ENCODE measurements around the gene ATP10B. TPM values are rescaled to one million over a fixed set of nuclear protein-coding genes. Genes with fewer than 3 reads are reported as not detected.

ATP10B gene
- total RNA-seq, 2 experiments from 2014 or later = not detected

GRCh38 chr5:160793530-160793899 lies 58.5 kb downstream of the ATP10B start:
- H3K27me3 Mint-ChIP-seq = peaks cover 6% of the 10 kb centered on the region
- POLR2A ChIA-PET = no interaction called here
- H3K27ac Mint-ChIP-seq = no peak overlapping the region
- DNase-seq (no peak), ATAC-seq (ENCODE audit: low read depth) (no peak)
- H3K36me3 Mint-ChIP-seq = no peaks in the 10 kb centered on the region
- no peaks in the 10 kb centered on the region for H3K9me3 Mint-ChIP-seq
- H3K4me3 Mint-ChIP-seq = no peak overlapping the region
- no peaks in the 10 kb centered on the region for H3K4me1 Mint-ChIP-seq

DNA sequence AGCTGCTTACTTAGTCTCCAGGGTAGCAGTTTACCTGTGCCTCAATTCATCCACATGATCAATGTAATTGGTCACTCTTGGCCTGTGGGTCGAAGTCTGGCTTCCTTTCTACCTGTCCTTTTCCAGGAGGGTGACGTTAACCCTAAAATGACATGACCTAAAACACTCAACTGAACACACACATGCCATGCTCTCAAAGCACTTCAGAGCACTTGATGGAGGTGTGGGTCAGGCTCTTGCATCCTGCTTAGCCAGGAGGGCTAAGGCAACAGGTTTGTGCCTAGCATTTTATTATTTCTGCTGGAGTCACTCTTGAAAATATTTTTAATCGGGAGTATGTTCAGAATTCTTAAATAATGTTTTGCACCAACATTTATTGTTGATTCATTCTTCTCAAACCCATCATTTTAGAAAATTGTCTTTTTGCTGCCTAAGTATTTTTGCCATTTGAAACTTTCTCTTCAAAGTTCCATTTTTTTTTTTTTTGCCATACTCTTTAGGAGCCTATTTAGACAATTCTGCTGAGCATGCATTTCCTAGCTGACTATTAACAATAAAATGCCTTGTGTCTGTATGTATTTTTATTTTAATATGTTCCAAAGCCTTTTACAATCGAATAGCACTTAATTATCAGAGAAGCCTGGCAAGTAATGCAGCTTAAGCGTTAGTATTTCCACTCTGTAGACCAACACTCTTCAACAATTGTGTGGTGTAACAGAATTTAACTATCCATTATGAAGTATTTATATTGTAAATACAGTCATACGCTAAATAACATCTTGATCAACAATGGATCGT lies 59.1 kb downstream of the ATP10B start:
- POLR2A ChIA-PET = no interaction called here
- DNase-seq (no peak), ATAC-seq (ENCODE audit: low read depth) (no peak)
- Mint-ChIP-seq H3K36me3 (no peaks in the 10 kb centered on the region), H3K4me1 (no peaks in the 10 kb centered on the region), H3K9me3 (no peaks in the 10 kb centered on the region), H3K4me3 (no peak overlapping the region), H3K27ac (no peak overlapping the region), H3K27me3 (peaks cover 6% of the 10 kb centered on the region)

- Mint-ChIP-seq H3K4me3 (no peak overlapping the region), H3K36me3 (no peaks in the 10 kb centered on the region), H3K27me3 (peaks cover 3% of the 10 kb centered on the region), H3K27ac (no peak overlapping the region), H3K4me1 (no peaks in the 10 kb centered on the region), H3K9me3 (no peaks in the 10 kb centered on the region)
- no peak for ATAC-seq (ENCODE audit: low read depth)
- DNase-seq = no peak
- POLR2A ChIA-PET = no interaction called here
Measured at GRCh38 chr5:160792281-160792680, 59.7 kb downstream of the ATP10B start.

- no peaks in the 10 kb centered on the region for H3K4me1 Mint-ChIP-seq
- H3K4me3 Mint-ChIP-seq = no peak overlapping the region
- no peaks in the 10 kb centered on the region for H3K9me3 Mint-ChIP-seq
- ATAC-seq (ENCODE audit: low read depth) (no peak), DNase-seq (no peak)
- H3K27ac Mint-ChIP-seq = no peak overlapping the region
- H3K27me3 Mint-ChIP-seq = no peaks in the 10 kb centered on the region
- H3K36me3 Mint-ChIP-seq = no peaks in the 10 kb centered on the region
- POLR2A ChIA-PET = no interaction called here
Measured at GRCh38 chr5:160789219-160789859, 62.7 kb downstream of the ATP10B start.

- DNase-seq (no peak), ATAC-seq (ENCODE audit: low read depth) (no peak)
- Mint-ChIP-seq H3K27ac (no peak overlapping the region), H3K27me3 (no peaks in the 10 kb centered on the region), H3K4me3 (no peak overlapping the region), H3K9me3 (no peaks in the 10 kb centered on the region), H3K4me1 (no peaks in the 10 kb centered on the region), H3K36me3 (no peaks in the 10 kb centered on the region)
- POLR2A ChIA-PET = no interaction called here
Measured at GRCh38 chr5:160788102-160788660, 63.8 kb downstream of the ATP10B start.

DNA sequence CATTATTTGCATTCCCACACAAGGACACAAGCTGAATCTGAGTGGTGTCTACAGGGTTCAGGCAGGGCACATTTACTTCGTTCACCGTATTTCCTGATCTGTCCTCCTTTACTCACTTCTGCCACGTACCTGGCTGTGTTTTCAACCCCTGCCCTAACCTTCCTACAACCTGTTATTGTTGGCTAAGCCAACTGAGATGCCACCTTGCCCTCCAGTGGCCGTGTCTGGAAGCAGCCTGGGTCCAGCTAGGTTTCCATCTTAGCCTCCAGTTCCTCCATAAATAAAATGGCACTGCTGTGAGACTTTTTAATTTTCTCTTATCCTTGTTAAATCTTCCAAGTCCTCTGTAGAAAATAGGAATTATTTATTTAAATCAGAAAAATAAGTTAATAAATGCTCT lies 64.8 kb downstream of the ATP10B start:
- Mint-ChIP-seq H3K36me3 (no peaks in the 10 kb centered on the region), H3K27ac (no peak overlapping the region), H3K4me1 (no peaks in the 10 kb centered on the region), H3K9me3 (no peaks in the 10 kb centered on the region), H3K27me3 (no peaks in the 10 kb centered on the region), H3K4me3 (no peak overlapping the region)
- POLR2A ChIA-PET = no interaction called here
- ATAC-seq (ENCODE audit: low read depth) (no peak), DNase-seq (no peak)

GRCh38 chr5:160774666-160775315 lies 77.2 kb downstream of the ATP10B start:
- H3K27me3 Mint-ChIP-seq = no peaks in the 10 kb centered on the region
- no peak for DNase-seq
- no peaks in the 10 kb centered on the region for H3K9me3 Mint-ChIP-seq
- no peaks in the 10 kb centered on the region for H3K4me1 Mint-ChIP-seq
- no peak overlapping the region for H3K4me3 Mint-ChIP-seq
- no peak overlapping the region for H3K27ac Mint-ChIP-seq
- POLR2A ChIA-PET = no interaction called here
- H3K36me3 Mint-ChIP-seq = no peaks in the 10 kb centered on the region
- ATAC-seq (ENCODE audit: low read depth) = no peak

DNA sequence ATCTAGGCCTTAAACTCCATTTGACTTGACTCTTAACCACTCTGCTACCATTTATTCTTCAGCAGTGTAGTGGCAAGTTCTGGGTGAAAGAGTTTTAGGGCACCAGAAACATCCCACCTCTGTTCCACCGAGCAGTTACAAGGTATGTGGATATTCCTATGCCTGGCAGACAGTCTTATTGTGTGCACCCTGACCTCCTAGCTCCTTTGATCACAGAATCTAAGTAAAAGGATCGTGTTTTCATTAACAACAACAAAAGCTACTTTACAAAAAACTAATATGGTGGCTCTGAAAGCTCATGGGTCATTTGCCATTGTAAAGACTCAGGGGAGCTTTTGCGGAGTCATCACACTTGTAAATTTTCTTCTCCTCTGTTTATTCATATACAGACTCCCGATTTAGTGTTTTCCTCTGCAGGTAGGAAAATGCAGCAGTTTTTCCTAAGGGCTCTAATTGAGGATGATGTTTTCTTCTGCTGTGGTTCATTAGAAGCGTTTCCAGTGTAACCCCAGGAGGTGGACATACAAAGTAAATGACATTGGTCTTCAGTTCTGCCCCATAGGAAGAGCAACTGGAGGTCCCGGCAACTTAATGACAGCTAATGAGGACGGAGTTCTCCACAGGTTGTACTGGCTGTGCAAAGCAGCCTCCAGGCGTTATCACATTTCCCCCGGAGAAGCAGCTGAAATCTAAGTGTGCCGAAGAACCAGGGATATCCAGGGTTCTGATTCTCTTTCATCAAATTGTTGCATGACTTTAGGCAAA lies 78.2 kb downstream of the ATP10B start:
- Mint-ChIP-seq H3K27me3 (no peaks in the 10 kb centered on the region), H3K27ac (no peak overlapping the region), H3K36me3 (no peaks in the 10 kb centered on the region), H3K4me1 (no peaks in the 10 kb centered on the region), H3K9me3 (no peaks in the 10 kb centered on the region), H3K4me3 (no peak overlapping the region)
- DNase-seq (no peak), ATAC-seq (ENCODE audit: low read depth) (no peak)
- POLR2A ChIA-PET = no interaction called here

DNA sequence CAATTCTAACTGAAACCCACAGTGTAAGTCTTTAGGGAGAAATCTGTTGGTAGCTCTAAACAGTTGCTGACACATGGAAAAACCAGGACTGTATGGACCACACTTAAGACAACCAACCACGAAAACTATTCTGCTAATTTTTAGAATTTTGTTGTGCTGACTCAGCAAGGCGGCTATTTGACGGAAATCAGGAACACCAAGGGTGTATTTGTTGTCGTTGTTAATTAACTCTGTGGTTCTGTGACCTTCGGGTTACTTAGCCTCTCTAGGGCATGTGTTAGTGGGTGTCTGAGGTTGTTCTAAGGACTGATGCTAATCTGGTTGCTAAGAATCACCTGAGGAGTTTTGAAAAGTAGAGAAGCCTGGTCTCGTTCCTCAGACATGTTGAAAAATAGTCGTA lies 79.2 kb downstream of the ATP10B start:
- Mint-ChIP-seq H3K4me3 (no peak overlapping the region), H3K4me1 (no peaks in the 10 kb centered on the region), H3K27me3 (no peaks in the 10 kb centered on the region), H3K27ac (no peak overlapping the region), H3K36me3 (no peaks in the 10 kb centered on the region), H3K9me3 (no peaks in the 10 kb centered on the region)
- no peak for DNase-seq
- POLR2A ChIA-PET = no interaction called here
- no peak for ATAC-seq (ENCODE audit: low read depth)

DNA sequence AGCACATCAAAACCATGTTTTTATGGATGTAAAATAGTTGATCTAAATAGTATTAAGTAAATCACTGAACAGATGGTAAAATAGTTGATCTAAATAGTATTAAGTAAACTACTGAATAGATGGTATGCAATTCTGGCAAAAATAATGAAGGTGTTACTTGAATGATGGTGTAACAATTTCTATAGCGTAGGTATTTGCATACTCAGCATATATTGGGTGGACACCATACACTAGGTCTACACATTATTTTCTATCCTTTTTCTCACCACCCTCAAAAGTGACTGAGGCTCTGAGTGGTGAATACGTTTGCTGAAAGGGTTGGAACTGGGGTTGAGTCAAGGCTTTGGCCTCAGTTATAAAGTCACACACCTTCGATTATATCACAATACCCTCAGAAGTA lies 81.3 kb downstream of the ATP10B start:
- Mint-ChIP-seq H3K4me1 (no peaks in the 10 kb centered on the region), H3K4me3 (no peak overlapping the region), H3K27me3 (no peaks in the 10 kb centered on the region), H3K9me3 (no peaks in the 10 kb centered on the region), H3K36me3 (no peaks in the 10 kb centered on the region), H3K27ac (no peak overlapping the region)
- POLR2A ChIA-PET = no interaction called here
- DNase-seq = no peak
- no peak for ATAC-seq (ENCODE audit: low read depth)

DNA sequence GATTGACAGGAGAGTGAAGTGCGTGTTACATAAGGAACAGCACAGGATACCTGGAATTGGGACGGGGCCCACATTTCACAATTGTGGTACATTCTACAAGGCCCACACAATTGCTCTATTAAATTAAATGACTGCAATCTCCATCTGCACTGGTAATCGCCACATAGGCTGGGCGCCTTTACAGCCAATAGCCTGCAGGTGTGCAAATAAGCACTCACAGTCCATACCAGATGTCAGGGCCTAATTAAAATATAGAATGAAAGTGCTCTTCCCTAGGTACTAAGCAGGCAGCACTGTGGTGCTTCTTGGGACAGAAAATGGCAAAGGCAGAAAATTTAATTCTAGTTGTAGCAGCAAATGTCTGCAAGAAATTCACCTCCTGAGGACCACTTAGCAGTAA lies 82.7 kb downstream of the ATP10B start:
- Mint-ChIP-seq H3K27me3 (no peaks in the 10 kb centered on the region), H3K27ac (no peak overlapping the region)
- POLR2A ChIA-PET = no interaction called here

DNA sequence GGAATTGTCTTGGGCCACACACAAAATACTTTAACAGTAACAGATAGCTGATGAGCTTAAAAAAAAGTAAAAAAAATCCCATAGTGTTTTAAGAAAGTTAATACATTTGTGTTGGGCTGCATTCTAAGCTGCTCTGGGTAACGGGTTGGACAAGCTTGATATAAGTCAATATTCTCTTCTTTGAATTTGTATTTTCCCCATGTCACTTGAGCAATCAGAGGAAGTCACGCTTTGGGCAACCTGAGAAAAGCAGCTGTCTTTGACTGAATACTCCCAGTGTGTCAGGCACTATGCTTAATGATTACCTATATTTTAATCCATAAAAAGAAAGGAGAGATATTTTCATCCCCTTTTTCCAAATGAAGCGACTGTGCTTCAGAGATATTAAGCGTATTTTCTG lies 84.9 kb downstream of the ATP10B start:
- no peaks in the 10 kb centered on the region for H3K36me3 Mint-ChIP-seq
- no peaks in the 10 kb centered on the region for H3K9me3 Mint-ChIP-seq
- H3K4me3 Mint-ChIP-seq = no peak overlapping the region
- no peak for DNase-seq
- no peak overlapping the region for H3K27ac Mint-ChIP-seq
- POLR2A ChIA-PET = no interaction called here
- no peaks in the 10 kb centered on the region for H3K4me1 Mint-ChIP-seq
- H3K27me3 Mint-ChIP-seq = peaks cover 7% of the 10 kb centered on the region
- no peak for ATAC-seq (ENCODE audit: low read depth)

More for the DNA sequence above, 82.7 kb downstream of the ATP10B start:
- Mint-ChIP-seq H3K36me3 (no peaks in the 10 kb centered on the region), H3K4me3 (no peak overlapping the region), H3K4me1 (no peaks in the 10 kb centered on the region), H3K9me3 (no peaks in the 10 kb centered on the region)
- no peak for ATAC-seq (ENCODE audit: low read depth)
- no peak for DNase-seq

GRCh38 chr5:160760008-160760407 lies 92.0 kb downstream of the ATP10B start:
- Mint-ChIP-seq H3K27me3 (peaks cover 7% of the 10 kb centered on the region), H3K4me1 (no peaks in the 10 kb centered on the region), H3K9me3 (no peaks in the 10 kb centered on the region), H3K4me3 (no peak overlapping the region), H3K27ac (no peak overlapping the region), H3K36me3 (no peaks in the 10 kb centered on the region)
- ATAC-seq (ENCODE audit: low read depth) (no peak), DNase-seq (no peak)
- POLR2A ChIA-PET = no interaction called here
